ENCODE results near the gene SIAH2. TPM values are rescaled to one million over a fixed set of nuclear protein-coding genes. Genes with fewer than 3 reads are reported as not detected.

Gene SIAH2
- total and polyA plus RNA-seq, 9 donors, result 15.9 to 22.1 (median 19.8) TPM

GRCh38 chr3:150779402-150779858 is 16.5 kb upstream of the SIAH2 start:
- Histone ChIP-seq H3K9me3 (replicated peaks; ENCODE audit: control insufficient read depth, low read depth, low read length) (no peaks in the 10 kb centered on the region), H3K4me1 (ENCODE audit: control insufficient read depth, insufficient read depth, low read length) (no peaks in the 10 kb centered on the region), H3K27me3 (ENCODE audit: control insufficient read depth, insufficient read depth, low read length) (no peaks in the 10 kb centered on the region), H3K27ac (ENCODE audit: low read length) (no peak overlapping the region), H3K36me3 (ENCODE audit: control insufficient read depth, insufficient read depth, low read length) (no peaks in the 10 kb centered on the region), H3K4me3 (ENCODE audit: low read length) (no peak overlapping the region)
- DNase-seq, result no peak
- 89% methylated on average over 22 of the region's 22 CpGs for WGBS (ENCODE audit: insufficient coverage)

GRCh38 chr3:150778793-150779401 is 15.9 kb upstream of the SIAH2 start:
- no peaks in the 10 kb centered on the region for H3K36me3 ChIP-seq (ENCODE audit: control insufficient read depth, insufficient read depth, low read length)
- no peaks in the 10 kb centered on the region for H3K27me3 ChIP-seq (ENCODE audit: control insufficient read depth, insufficient read depth, low read length)
- H3K27ac ChIP-seq (ENCODE audit: low read length), result no peak overlapping the region
- no peak overlapping the region for H3K4me3 ChIP-seq (ENCODE audit: low read length)
- 96% methylated on average over 42 of the region's 42 CpGs for WGBS (ENCODE audit: insufficient coverage)
- no peak for DNase-seq
- H3K4me1 ChIP-seq (ENCODE audit: control insufficient read depth, insufficient read depth, low read length), result no peaks in the 10 kb centered on the region
- H3K9me3 ChIP-seq (replicated peaks; ENCODE audit: control insufficient read depth, low read depth, low read length), result no peaks in the 10 kb centered on the region

DNA sequence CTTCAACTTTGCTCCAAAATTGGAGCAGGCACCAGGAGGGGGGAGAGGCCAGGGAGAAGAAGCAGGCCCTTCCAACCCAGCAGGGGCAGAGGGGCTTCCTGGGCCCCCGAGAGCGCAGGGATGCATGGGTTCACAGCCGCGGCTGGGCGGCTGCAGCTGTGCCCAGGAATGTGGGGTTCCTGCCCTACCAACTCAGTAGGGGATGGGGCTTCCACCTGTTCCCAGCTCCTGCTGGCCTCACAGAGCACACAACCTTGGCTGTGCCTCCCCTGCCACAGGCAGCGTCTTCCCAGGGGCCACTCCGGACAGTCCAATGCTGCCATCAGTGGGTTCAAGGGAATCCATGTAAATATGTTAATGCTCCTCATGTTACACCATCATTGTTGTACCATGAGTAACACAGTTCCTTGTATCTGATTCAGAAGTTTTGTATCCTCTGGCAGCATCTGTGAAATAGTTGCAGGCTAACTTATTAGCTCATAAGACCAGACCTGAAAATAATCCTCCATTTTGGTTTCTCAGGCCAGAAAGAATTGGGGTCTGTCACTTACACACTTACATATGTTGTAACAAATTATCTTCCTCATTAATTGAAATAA is 12.1 kb upstream of the SIAH2 start:
- no peak overlapping the region for H3K4me3 ChIP-seq (ENCODE audit: low read length)
- H3K27ac ChIP-seq (ENCODE audit: low read length), result no peak overlapping the region
- H3K36me3 ChIP-seq (ENCODE audit: control insufficient read depth, insufficient read depth, low read length), result no peaks in the 10 kb centered on the region
- DNase-seq, result no peak
- peaks cover 13% of the 10 kb centered on the region for H3K4me1 ChIP-seq (ENCODE audit: control insufficient read depth, insufficient read depth, low read length)
- H3K27me3 ChIP-seq (ENCODE audit: control insufficient read depth, insufficient read depth, low read length), result no peaks in the 10 kb centered on the region
- 89% methylated on average over 5 of the region's 7 CpGs for WGBS (ENCODE audit: insufficient coverage)
- no peaks in the 10 kb centered on the region for H3K9me3 ChIP-seq (replicated peaks; ENCODE audit: control insufficient read depth, low read depth, low read length)

DNA sequence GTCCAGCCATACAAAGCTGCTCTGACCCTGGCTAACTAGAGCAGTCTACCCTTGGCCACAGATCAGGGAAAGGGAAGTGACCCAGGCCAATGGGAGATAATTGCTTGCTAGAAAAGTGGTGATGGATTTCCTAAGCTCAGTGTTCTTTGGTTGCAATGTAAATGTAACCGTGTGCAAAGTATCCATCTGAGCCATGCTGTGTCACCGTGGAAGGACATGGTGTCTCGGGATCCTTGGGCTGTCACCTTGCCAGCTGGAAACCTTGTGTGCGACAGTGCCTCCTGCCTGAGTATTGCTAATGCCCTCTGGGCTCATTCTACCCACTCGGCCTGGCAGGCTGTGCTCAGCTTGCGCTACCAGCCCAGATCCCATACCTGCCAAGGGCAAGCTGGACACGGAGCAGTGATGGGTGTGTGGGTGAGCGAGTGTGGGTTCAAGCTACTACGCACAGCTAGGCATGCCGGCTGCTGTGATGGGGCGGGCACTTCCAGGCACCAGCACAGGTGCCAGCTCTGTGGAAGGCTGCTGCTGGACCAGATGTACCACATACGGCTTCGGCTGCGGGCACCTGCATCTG is 10.7 kb upstream of the SIAH2 start:
- Histone ChIP-seq H3K9me3 (replicated peaks; ENCODE audit: control insufficient read depth, low read depth, low read length) (no peaks in the 10 kb centered on the region), H3K27ac (ENCODE audit: low read length) (no peak overlapping the region), H3K27me3 (ENCODE audit: control insufficient read depth, insufficient read depth, low read length) (no peaks in the 10 kb centered on the region), H3K36me3 (ENCODE audit: control insufficient read depth, insufficient read depth, low read length) (no peaks in the 10 kb centered on the region), H3K4me1 (ENCODE audit: control insufficient read depth, insufficient read depth, low read length) (peaks cover 17% of the 10 kb centered on the region), H3K4me3 (ENCODE audit: low read length) (no peak overlapping the region)
- 95% methylated on average over 12 of the region's 14 CpGs for WGBS (ENCODE audit: insufficient coverage)
- no peak for DNase-seq

GRCh38 chr3:150771600-150771999 is 8.6 kb upstream of the SIAH2 start:
- Histone ChIP-seq H3K27ac (ENCODE audit: low read length) (no peak overlapping the region), H3K27me3 (ENCODE audit: control insufficient read depth, insufficient read depth, low read length) (no peaks in the 10 kb centered on the region), H3K9me3 (replicated peaks; ENCODE audit: control insufficient read depth, low read depth, low read length) (no peaks in the 10 kb centered on the region), H3K4me1 (ENCODE audit: control insufficient read depth, insufficient read depth, low read length) (peaks cover 17% of the 10 kb centered on the region), H3K36me3 (ENCODE audit: control insufficient read depth, insufficient read depth, low read length) (no peaks in the 10 kb centered on the region), H3K4me3 (ENCODE audit: low read length) (no peak overlapping the region)
- no peak for DNase-seq
- WGBS (ENCODE audit: insufficient coverage), result 100% methylated on average over 1 of the region's 2 CpGs

DNA sequence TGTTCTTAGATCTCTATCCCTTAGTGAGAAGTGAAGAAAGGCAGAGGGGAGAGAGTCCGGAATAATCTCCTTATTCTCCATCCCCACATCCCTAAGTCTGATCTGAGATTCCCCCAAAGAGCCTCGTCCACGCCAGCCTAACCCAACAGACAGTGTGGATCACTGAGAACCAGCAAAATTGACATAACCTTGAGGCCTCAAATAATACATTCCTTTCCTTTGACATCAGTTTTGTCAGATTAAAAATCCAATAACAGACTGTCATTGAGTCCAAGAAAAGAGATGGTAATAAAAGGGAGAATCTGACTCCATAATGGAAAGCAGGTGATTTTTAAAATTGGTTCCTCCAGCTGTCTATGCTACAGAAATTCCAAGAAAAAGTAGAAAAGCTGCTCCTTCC is 7.7 kb upstream of the SIAH2 start:
- no CpG with 5 or more reads among the region's 3 CpGs for WGBS (ENCODE audit: insufficient coverage)
- no peaks in the 10 kb centered on the region for H3K27me3 ChIP-seq (ENCODE audit: control insufficient read depth, insufficient read depth, low read length)
- H3K36me3 ChIP-seq (ENCODE audit: control insufficient read depth, insufficient read depth, low read length), result no peaks in the 10 kb centered on the region
- peak; percentile 66 for DNase-seq
- H3K4me3 ChIP-seq (ENCODE audit: low read length), result no peak overlapping the region
- peak overlapping the region; percentile 35 for H3K27ac ChIP-seq (ENCODE audit: low read length)
- peaks cover 17% of the 10 kb centered on the region for H3K4me1 ChIP-seq (ENCODE audit: control insufficient read depth, insufficient read depth, low read length)
- no peaks in the 10 kb centered on the region for H3K9me3 ChIP-seq (replicated peaks; ENCODE audit: control insufficient read depth, low read depth, low read length)

DNA sequence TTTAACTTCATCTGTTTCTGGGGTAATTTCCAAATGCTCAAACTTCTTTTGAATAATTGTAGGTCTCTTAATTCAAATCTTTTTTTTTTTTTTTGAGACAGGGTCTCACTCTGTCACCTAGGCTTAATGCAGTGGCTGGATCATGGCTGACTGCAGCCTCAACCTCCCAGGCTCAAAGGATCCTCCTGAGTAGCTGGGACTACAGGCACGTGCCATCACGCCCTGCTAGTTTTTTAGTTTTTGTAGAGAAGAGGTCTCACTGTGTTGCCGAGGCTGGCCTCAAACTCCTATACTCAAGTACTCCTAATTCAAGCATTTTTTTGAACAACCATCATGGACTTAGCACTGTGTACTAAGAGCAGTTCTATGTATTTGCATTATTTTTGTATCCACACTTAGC is 3.8 kb upstream of the SIAH2 start:
- WGBS (ENCODE audit: insufficient coverage), result no CpG with 5 or more reads among the region's 3 CpGs
- Histone ChIP-seq H3K36me3 (ENCODE audit: control insufficient read depth, insufficient read depth, low read length) (no peaks in the 10 kb centered on the region), H3K9me3 (replicated peaks; ENCODE audit: control insufficient read depth, low read depth, low read length) (no peaks in the 10 kb centered on the region)

GRCh38 chr3:150765949-150766720 is 3.2 kb upstream of the SIAH2 start:
- H3K9me3 ChIP-seq (replicated peaks; ENCODE audit: control insufficient read depth, low read depth, low read length), result no peaks in the 10 kb centered on the region
- H3K4me1 ChIP-seq (ENCODE audit: control insufficient read depth, insufficient read depth, low read length), result peaks cover 15% of the 10 kb centered on the region
- WGBS (ENCODE audit: insufficient coverage), result 85% methylated on average over 6 of the region's 8 CpGs
- H3K4me3 ChIP-seq (ENCODE audit: low read length), result no peak overlapping the region
- no peaks in the 10 kb centered on the region for H3K27me3 ChIP-seq (ENCODE audit: control insufficient read depth, insufficient read depth, low read length)
- no peak overlapping the region for H3K27ac ChIP-seq (ENCODE audit: low read length)
- H3K36me3 ChIP-seq (ENCODE audit: control insufficient read depth, insufficient read depth, low read length), result no peaks in the 10 kb centered on the region
- no peak for DNase-seq

More for the DNA sequence above, 3.8 kb upstream of the SIAH2 start:
- no peak for DNase-seq
- Histone ChIP-seq H3K4me1 (ENCODE audit: control insufficient read depth, insufficient read depth, low read length) (peaks cover 19% of the 10 kb centered on the region), H3K4me3 (ENCODE audit: low read length) (no peak overlapping the region), H3K27ac (ENCODE audit: low read length) (no peak overlapping the region), H3K27me3 (ENCODE audit: control insufficient read depth, insufficient read depth, low read length) (no peaks in the 10 kb centered on the region)

- no peak overlapping the region for H3K4me3 ChIP-seq (ENCODE audit: low read length)
- no peaks in the 10 kb centered on the region for H3K36me3 ChIP-seq (ENCODE audit: control insufficient read depth, insufficient read depth, low read length)
- no peak for DNase-seq
- no peaks in the 10 kb centered on the region for H3K27me3 ChIP-seq (ENCODE audit: control insufficient read depth, insufficient read depth, low read length)
- 100% methylated on average over 2 of the region's 2 CpGs for WGBS (ENCODE audit: insufficient coverage)
- H3K4me1 ChIP-seq (ENCODE audit: control insufficient read depth, insufficient read depth, low read length), result peaks cover 13% of the 10 kb centered on the region
- peak overlapping the region; percentile 95 for H3K27ac ChIP-seq (ENCODE audit: low read length)
- H3K9me3 ChIP-seq (replicated peaks; ENCODE audit: control insufficient read depth, low read depth, low read length), result no peaks in the 10 kb centered on the region
Observed at GRCh38 chr3:150764967-150765366, 2.0 kb upstream of the SIAH2 start.

DNA sequence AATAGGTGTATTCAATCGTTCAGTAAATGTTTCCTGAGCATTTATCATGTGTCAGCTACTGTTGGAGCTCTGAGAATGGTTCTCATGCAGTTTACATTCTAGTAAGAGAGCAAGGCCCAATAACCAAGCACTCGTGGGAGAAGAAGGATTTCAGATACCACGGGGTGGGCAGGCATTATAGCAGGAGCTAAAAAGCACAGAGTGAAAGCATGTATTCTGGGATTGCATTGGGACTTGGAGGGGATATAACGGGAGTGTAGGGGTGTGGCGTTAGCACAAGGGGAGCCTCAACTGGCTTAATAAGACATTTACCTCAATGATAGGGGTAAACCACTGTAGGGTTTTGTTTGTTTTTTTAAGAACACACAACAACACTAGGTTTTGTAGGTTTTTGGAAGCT is 1.6 kb upstream of the SIAH2 start:
- 51% methylated on average over 3 of the region's 5 CpGs for WGBS (ENCODE audit: insufficient coverage)
- H3K36me3 ChIP-seq (ENCODE audit: control insufficient read depth, insufficient read depth, low read length), result no peaks in the 10 kb centered on the region
- no peak for DNase-seq
- H3K27ac ChIP-seq (ENCODE audit: low read length), result peak overlapping the region; percentile 95
- H3K27me3 ChIP-seq (ENCODE audit: control insufficient read depth, insufficient read depth, low read length), result no peaks in the 10 kb centered on the region
- H3K4me3 ChIP-seq (ENCODE audit: low read length), result no peak overlapping the region
- no peaks in the 10 kb centered on the region for H3K9me3 ChIP-seq (replicated peaks; ENCODE audit: control insufficient read depth, low read depth, low read length)
- H3K4me1 ChIP-seq (ENCODE audit: control insufficient read depth, insufficient read depth, low read length), result peaks cover 15% of the 10 kb centered on the region
